ENCODE measurements around the gene MUC4. TPM values are rescaled to one million over a fixed set of nuclear protein-coding genes. Genes with fewer than 3 reads are reported as not detected.

The MUC4 gene
- total and polyA plus RNA-seq, 10 of the 15 experiments (the other 5 are each of a cell fraction or from before 2014, with no cell fraction given), result 0.02 to 0.46 (median 0.27) TPM; not detected in 4

DNA sequence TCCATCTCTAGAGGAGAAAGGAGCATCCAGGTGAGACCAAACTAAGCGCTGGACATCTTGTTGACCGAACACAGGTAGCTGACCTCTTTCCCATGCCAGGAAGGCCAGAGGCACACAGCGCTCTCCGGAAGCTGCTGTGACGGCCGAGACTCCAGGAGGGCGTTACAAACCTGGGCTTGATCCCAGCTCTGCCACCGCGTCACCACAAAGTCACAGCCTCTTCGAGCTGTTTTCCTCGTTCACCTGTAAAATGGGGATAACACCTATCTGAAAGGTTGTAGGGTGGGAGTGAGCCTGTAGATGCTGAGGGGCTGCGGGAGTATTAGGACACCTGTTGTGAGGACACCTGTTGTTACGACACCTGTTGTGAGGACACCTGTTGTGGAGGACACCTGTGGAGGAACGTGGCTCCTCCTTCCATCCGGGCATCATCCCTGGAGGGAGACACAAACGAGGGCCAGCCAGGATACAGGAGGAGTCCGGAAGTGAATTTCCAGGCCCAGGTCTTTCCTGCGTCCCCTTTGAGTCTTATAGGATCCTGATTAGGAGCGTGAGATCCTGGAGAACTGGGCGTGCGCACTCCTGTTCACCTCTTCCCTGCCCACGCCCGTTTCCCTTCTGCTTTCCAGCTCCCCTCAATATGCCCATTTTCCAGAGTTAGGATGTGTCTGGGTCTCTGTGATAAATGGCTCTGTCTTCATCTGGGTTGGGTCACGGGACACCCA is 2.3 kb upstream of the MUC4 start (continued):
- TF ChIP-seq, protein P1, sequence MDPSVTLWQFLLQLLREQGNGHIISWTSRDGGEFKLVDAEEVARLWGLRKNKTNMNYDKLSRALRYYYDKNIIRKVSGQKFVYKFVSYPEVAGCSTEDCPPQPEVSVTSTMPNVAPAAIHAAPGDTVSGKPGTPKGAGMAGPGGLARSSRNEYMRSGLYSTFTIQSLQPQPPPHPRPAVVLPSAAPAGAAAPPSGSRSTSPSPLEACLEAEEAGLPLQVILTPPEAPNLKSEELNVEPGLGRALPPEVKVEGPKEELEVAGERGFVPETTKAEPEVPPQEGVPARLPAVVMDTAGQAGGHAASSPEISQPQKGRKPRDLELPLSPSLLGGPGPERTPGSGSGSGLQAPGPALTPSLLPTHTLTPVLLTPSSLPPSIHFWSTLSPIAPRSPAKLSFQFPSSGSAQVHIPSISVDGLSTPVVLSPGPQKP (IDR thresholded peaks at IDR 0.05; ENCODE audit: low read depth, low read length), result no peak
- TF ChIP-seq ZBED1 (IDR thresholded peaks at IDR 0.05; ENCODE audit: borderline replicate concordance) (no peak), SREBF1 (IDR thresholded peaks at IDR 0.05; ENCODE audit: low read length) (no peak)
- TF ChIP-seq, protein P2, sequence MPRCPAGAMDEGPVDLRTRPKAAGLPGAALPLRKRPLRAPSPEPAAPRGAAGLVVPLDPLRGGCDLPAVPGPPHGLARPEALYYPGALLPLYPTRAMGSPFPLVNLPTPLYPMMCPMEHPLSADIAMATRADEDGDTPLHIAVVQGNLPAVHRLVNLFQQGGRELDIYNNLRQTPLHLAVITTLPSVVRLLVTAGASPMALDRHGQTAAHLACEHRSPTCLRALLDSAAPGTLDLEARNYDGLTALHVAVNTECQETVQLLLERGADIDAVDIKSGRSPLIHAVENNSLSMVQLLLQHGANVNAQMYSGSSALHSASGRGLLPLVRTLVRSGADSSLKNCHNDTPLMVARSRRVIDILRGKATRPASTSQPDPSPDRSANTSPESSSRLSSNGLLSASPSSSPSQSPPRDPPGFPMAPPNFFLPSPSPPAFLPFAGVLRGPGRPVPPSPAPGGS (IDR thresholded peaks at IDR 0.05; ENCODE audit: borderline replicate concordance, insufficient read depth, low read depth, low read length, poor library complexity, severe bottlenecking), result no peak
- TF ChIP-seq, protein P3, sequence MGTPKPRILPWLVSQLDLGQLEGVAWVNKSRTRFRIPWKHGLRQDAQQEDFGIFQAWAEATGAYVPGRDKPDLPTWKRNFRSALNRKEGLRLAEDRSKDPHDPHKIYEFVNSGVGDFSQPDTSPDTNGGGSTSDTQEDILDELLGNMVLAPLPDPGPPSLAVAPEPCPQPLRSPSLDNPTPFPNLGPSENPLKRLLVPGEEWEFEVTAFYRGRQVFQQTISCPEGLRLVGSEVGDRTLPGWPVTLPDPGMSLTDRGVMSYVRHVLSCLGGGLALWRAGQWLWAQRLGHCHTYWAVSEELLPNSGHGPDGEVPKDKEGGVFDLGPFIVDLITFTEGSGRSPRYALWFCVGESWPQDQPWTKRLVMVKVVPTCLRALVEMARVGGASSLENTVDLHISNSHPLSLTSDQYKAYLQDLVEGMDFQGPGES (IDR thresholded peaks at IDR 0.05), result no peak
- TF ChIP-seq, protein P4, sequence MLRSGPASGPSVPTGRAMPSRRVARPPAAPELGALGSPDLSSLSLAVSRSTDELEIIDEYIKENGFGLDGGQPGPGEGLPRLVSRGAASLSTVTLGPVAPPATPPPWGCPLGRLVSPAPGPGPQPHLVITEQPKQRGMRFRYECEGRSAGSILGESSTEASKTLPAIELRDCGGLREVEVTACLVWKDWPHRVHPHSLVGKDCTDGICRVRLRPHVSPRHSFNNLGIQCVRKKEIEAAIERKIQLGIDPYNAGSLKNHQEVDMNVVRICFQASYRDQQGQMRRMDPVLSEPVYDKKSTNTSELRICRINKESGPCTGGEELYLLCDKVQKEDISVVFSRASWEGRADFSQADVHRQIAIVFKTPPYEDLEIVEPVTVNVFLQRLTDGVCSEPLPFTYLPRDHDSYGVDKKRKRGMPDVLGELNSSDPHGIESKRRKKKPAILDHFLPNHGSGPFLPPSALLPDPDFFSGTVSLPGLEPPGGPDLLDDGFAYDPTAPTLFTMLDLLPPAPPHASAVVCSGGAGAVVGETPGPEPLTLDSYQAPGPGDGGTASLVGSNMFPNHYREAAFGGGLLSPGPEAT (IDR thresholded peaks at IDR 0.05; ENCODE audit: low read depth), result no peak

Measured in GM12878 (cell line).